HCT116 (cell line): Measurements from ENCODE around the gene KIAA1755. TPM values are rescaled to one million over a fixed set of nuclear protein-coding genes. Genes with fewer than 3 reads are reported as not detected.

Experiments used
- ATAC-seq: fragments of 200-7000 bp; cut with Tn5 transposase; 2 replicates; pipeline ENCODE4 v1.9.1; 2020; ENCODE audit warnings: mild to moderate bottlenecking, moderate library complexity
- BruUV-seq: library from RNA; stranded (reverse); fragments of 400-500 nt; replicated peaks from 2 replicates; lab custom pipeline; 2021; lab: Mats Ljungman, UMichigan
- CTCF ChIA-PET: fragments of 300-600 bp; sonication (Branson Sonifier 250); formaldehyde crosslinking; loops from one replicate; lab custom pipeline; 2021; ENCODE audit warnings: antibody characterized with exemption; lab: Charles Lee
- POLR2A ChIA-PET: fragments of 300-600, 350-600 bp; sonication (Branson Sonifier 250); formaldehyde crosslinking; loops from one replicate; lab custom pipeline; 2021; ENCODE audit warnings: antibody characterized with exemption; lab: Charles Lee
- RAD21 ChIA-PET, 2 experiments: fragments of 300-600 bp; sonication (Branson Sonifier 250); formaldehyde crosslinking; loops; one replicate each; lab custom pipeline; 2023; ENCODE audit warnings: low total read pairs in 2 of 2; ENCODE audit not compliant: uncharacterized antibody in 2 of 2, unreplicated experiment in 2 of 2, low non-redundant PET in 1 of 2; lab: Charles Lee
- DNase-seq: peaks from one replicate; pipeline ENCODE4 v3.0.0-alpha.2; 2010; ENCODE audit warnings: low read depth, low spot score
- H2AFZ ChIP-seq: fragments of 200-600 bp; shearing (Covaris generic), sonication (generic); 2 replicates; pipeline ENCODE4 v1.6.1; 2017; ENCODE audit warnings: low read depth, mixed run types, mixed read lengths, antibody characterized with exemption, low read length; ENCODE audit not compliant: poor library complexity, severe bottlenecking
- H3K27ac ChIP-seq: 2 replicates; pipeline ENCODE4 v1.5.1; 2012; ENCODE audit warnings: low read depth, low read length
- H3K27me3 ChIP-seq: fragments of 200-600 bp; sonication (generic); 2 replicates; pipeline ENCODE4 v1.6.1; 2016; ENCODE audit warnings: mixed run types, low read length, mixed read lengths; ENCODE audit not compliant: insufficient read depth
- H3K36me3 ChIP-seq, 2 experiments: fragments of 200-500 bp in 1 of 2; fragments of 200-600 bp in 1 of 2; sonication (Bioruptor generic) in 1 of 2; sonication (generic) in 1 of 2; 2 replicates each; pipeline versions ENCODE4 v1.5.1 to v1.6.1; 2014 to 2016; ENCODE audit warnings: low read length in 2 of 2, inconsistent platforms in 1 of 2, mixed read lengths in 1 of 2, mixed run types in 1 of 2; ENCODE audit not compliant: insufficient read depth in 2 of 2, control insufficient read depth in 1 of 2
- H3K4me1 ChIP-seq, 2 experiments: fragments of 200-600 bp in 1 of 2; sonication (generic) in 1 of 2; 2 replicates each; pipeline versions ENCODE4 v1.5.1 to v1.6.1; 2012 to 2017; ENCODE audit warnings: low read length in 2 of 2, inconsistent platforms in 1 of 2, mild to moderate bottlenecking in 1 of 2, mixed read lengths in 1 of 2, mixed run types in 1 of 2, moderate library complexity in 1 of 2; ENCODE audit not compliant: insufficient read depth in 2 of 2, control insufficient read depth in 1 of 2
- H3K4me2 ChIP-seq: fragments of 200-600 bp; sonication (generic); 2 replicates; pipeline ENCODE4 v1.6.1; 2017; ENCODE audit warnings: mixed run types, low read length, mixed read lengths
- H3K4me3 ChIP-seq, 2 experiments: fragments of 200-600 bp in 1 of 2; sonication (generic) in 1 of 2; replicated peaks in 1 of 2; 2 replicates each; pipeline ENCODE4 v1.5.1; 2011 to 2016; ENCODE audit warnings: low read length in 2 of 2, control low read depth in 1 of 2, low read depth in 1 of 2, mild to moderate bottlenecking in 1 of 2, mixed read lengths in 1 of 2, mixed run types in 1 of 2
- H3K79me2 ChIP-seq: fragments of 200-600 bp; sonication (generic); 2 replicates; pipeline ENCODE4 v1.6.1; 2017; ENCODE audit warnings: mild to moderate bottlenecking, mixed run types, low read length, moderate library complexity, mixed read lengths; ENCODE audit not compliant: insufficient read depth
- H3K9ac ChIP-seq: fragments of 200-600 bp; sonication (generic); 2 replicates; pipeline ENCODE4 v1.6.1; 2016; ENCODE audit warnings: low read length, mixed read lengths
- H3K9me2 ChIP-seq: fragments of 200-600 bp; sonication (generic), shearing (Covaris generic); 2 replicates; pipeline ENCODE4 v1.6.1; 2017; ENCODE audit warnings: mixed run types, mild to moderate bottlenecking, moderate library complexity; ENCODE audit not compliant: insufficient read depth
- H3K9me3 ChIP-seq, 2 experiments: fragments of 200-500 bp in 1 of 2; fragments of 200-600 bp in 1 of 2; sonication (Bioruptor generic) in 1 of 2; sonication (generic) in 1 of 2; 2 replicates each; pipeline ENCODE4 v1.6.1; 2014 to 2017; ENCODE audit warnings: low read length in 2 of 2, mixed read lengths in 2 of 2, inconsistent platforms in 1 of 2, low read depth in 1 of 2, mild to moderate bottlenecking in 1 of 2, mixed run types in 1 of 2, moderate library complexity in 1 of 2; ENCODE audit not compliant: control insufficient read depth in 1 of 2, insufficient read depth in 1 of 2
- H4K20me1 ChIP-seq: fragments of 200-600 bp; sonication (generic), shearing (Covaris generic); 2 replicates; pipeline ENCODE4 v1.6.1; 2017; ENCODE audit warnings: mixed run types, mild to moderate bottlenecking, moderate library complexity; ENCODE audit not compliant: insufficient read depth
- ATF3 ChIP-seq: IDR thresholded peaks from 2 replicates; pipeline ENCODE4 v1.6.1; 2012
- CEBPB ChIP-seq: IDR thresholded peaks from 2 replicates; pipeline ENCODE4 v1.6.1; 2012; ENCODE audit warnings: low read depth
- CTCF ChIP-seq, 3 experiments: fragments of 200-600 bp in 1 of 3; sonication (generic) in 1 of 3; IDR thresholded peaks in 2 of 3; conservative IDR thresholded peaks in 1 of 3; 2 replicates each; pipeline ENCODE4 v1.5.1; 2012 to 2017; ENCODE audit warnings: low read depth in 2 of 3, low read length in 2 of 3, antibody characterized with exemption in 1 of 3, borderline replicate concordance in 1 of 3, control low read depth in 1 of 3, mild to moderate bottlenecking in 1 of 3, mixed read lengths in 1 of 3, mixed run types in 1 of 3, moderate library complexity in 1 of 3; ENCODE audit not compliant: insufficient read depth in 1 of 3
- EZH2 ChIP-seq: fragments of 200-600 bp; sonication (generic); IDR thresholded peaks from 2 replicates; pipeline ENCODE4 v1.6.1; 2017; ENCODE audit warnings: antibody characterized with exemption, mixed run types
- FOSL1 ChIP-seq: IDR thresholded peaks from 2 replicates; pipeline ENCODE4 v1.6.1; 2012; ENCODE audit warnings: low read depth
- MAX ChIP-seq: IDR thresholded peaks from 2 replicates; pipeline ENCODE4 v1.6.1; 2012
- RAD21 ChIP-seq: IDR thresholded peaks from 2 replicates; pipeline ENCODE4 v1.6.1; 2012; ENCODE audit warnings: low read depth, mild to moderate bottlenecking
- REST ChIP-seq: IDR thresholded peaks from 2 replicates; pipeline ENCODE4 v1.6.1; 2012; ENCODE audit warnings: low read depth
- ZBTB33 ChIP-seq: IDR thresholded peaks from 2 replicates; pipeline ENCODE4 v1.6.1; 2011; ENCODE audit warnings: mild to moderate bottlenecking, low read length, moderate library complexity; ENCODE audit not compliant: insufficient replicate concordance; ENCODE audit errors: extremely low read depth
- intact Hi-C: fragments of 100-400 bp; cut with micrococcal nuclease; formaldehyde crosslinking; loops from 2 replicates; pipeline ENCODE4 v1.10.0; 2022
- total RNA-seq: library from RNA; stranded (reverse); gene quantifications from one replicate; pipeline ENCODE4 v1.2.1, GENCODE V29; 2021; ENCODE audit not compliant: unreplicated experiment

KIAA1755 gene
- total RNA-seq, 1 experiment from 2014 or later = not detected

- no TSS peak for BruUV-seq
- RAD21 ChIA-PET = interaction anchor here in 1 of 2 experiments (0.7 kb wide), 1 partner anchor 81 kb away, joined by 3 read pairs; no protein-coding TSS in a partner anchor
Measured at GRCh38 chr20:38226553-38226952, 34.0 kb downstream of the KIAA1755 start.

More at GRCh38 chr20:38226553-38226952, 34.0 kb downstream of the KIAA1755 start:
- no peaks in the 10 kb centered on the region for H3K9me3 ChIP-seq
- no peak overlapping the region for H3K9ac ChIP-seq
- no peaks in the 10 kb centered on the region for H3K4me1 ChIP-seq
- CTCF ChIA-PET = interaction anchor here (1.0 to 3.6 kb wide), 7 partner anchors 9 to 182 kb away, joined by 3 to 13 read pairs (median 5); no protein-coding TSS in a partner anchor
- TF ChIP-seq CTCF (IDR thresholded peaks at IDR 0.05 in 2 of 3, conservative IDR thresholded peaks at IDR 0.05 in 1 of 3; ENCODE audit: borderline replicate concordance in 1 of 3, insufficient read depth in 1 of 3, low read depth in 2 of 3, low read length in 2 of 3) (no peak), ATF3 (no peak), RAD21 (no peak), FOSL1 (no peak), MAX (no peak), EZH2 (no peak), ZBTB33 (no peak), REST (no peak), CEBPB (no peak)
- no peak overlapping the region for H3K4me3 ChIP-seq
- no peak overlapping the region for H3K4me2 ChIP-seq
- H3K27me3 ChIP-seq = no peaks in the 10 kb centered on the region
- DNase-seq (no peak), ATAC-seq (no peak)
- intact Hi-C loops = no loop called here
- H3K27ac ChIP-seq = no peak overlapping the region
- H4K20me1 ChIP-seq = no peaks in the 10 kb centered on the region
- no peak overlapping the region for H2AFZ ChIP-seq
- POLR2A ChIA-PET = no interaction called here
- H3K36me3 ChIP-seq = no peaks in the 10 kb centered on the region
- no peaks in the 10 kb centered on the region for H3K9me2 ChIP-seq
- H3K79me2 ChIP-seq = no peaks in the 10 kb centered on the region
